Retinal pigment epithelial cell (primary cell): ENCODE measurements around the gene XG.

Experiments used
- DNase-seq: peaks from one replicate; pipeline ENCODE4 v3.0.0-alpha.2; 2010; ENCODE audit warnings: low read depth
- H3K4me3 ChIP-seq: 2 replicates; pipeline ENCODE4 v1.5.1; 2011; ENCODE audit warnings: mild to moderate bottlenecking, low read length, control low read depth, moderate library complexity
- TF ChIP-seq, protein P1 (sequence below): conservative IDR thresholded peaks from 2 replicates; pipeline ENCODE4 v1.5.1; 2011; ENCODE audit warnings: low read depth, low read length, control low read depth, inconsistent platforms

Gene XG

DNA sequence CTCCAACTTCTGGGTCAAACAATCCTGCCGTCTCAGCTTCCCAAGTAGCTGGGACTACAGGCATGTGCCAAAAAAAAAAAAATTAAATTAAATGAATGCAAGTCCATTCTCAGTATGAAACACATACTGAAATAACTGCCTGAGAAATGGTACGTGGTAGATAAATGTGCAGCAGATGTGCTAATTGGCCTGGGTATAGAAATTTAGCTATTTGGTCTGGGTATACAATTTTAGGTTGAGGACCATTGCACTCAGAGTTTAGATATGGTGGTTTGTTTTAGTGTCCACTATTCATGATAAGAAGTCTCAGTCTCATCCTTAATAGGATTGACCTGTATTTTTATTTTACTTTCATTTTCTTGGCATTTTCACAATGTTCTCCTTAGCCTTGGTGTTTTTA lies 86.1 kb downstream of the XG start:
- TF ChIP-seq, protein P1, sequence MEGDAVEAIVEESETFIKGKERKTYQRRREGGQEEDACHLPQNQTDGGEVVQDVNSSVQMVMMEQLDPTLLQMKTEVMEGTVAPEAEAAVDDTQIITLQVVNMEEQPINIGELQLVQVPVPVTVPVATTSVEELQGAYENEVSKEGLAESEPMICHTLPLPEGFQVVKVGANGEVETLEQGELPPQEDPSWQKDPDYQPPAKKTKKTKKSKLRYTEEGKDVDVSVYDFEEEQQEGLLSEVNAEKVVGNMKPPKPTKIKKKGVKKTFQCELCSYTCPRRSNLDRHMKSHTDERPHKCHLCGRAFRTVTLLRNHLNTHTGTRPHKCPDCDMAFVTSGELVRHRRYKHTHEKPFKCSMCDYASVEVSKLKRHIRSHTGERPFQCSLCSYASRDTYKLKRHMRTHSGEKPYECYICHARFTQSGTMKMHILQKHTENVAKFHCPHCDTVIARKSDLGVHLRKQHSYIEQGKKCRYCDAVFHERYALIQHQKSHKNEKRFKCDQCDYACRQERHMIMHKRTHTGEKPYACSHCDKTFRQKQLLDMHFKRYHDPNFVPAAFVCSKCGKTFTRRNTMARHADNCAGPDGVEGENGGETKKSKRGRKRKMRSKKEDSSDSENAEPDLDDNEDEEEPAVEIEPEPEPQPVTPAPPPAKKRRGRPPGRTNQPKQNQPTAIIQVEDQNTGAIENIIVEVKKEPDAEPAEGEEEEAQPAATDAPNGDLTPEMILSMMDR = no peak

DNA sequence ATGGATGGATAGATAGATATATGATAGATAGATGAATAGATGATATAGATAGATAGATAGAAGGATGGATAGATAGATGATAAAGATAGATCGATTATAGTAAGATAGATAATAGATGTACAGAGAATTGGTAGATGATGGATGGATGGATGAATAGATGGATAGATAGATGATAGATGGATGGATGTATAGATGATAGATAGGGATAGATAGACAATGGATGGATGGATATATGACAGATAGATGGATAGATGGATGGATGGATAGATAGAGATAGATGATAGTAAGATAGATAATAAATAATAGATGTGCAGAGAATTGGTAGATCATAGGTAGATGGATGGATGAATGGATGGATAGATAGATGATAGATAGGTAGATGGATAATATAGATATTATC lies 89.1 kb downstream of the XG start:
- TF ChIP-seq, protein P1 = no peak
- no peak for DNase-seq
- H3K4me3 ChIP-seq = no peak overlapping the region

More for the DNA sequence above, 86.1 kb downstream of the XG start:
- H3K4me3 ChIP-seq = no peak overlapping the region
- DNase-seq = no peak

DNA sequence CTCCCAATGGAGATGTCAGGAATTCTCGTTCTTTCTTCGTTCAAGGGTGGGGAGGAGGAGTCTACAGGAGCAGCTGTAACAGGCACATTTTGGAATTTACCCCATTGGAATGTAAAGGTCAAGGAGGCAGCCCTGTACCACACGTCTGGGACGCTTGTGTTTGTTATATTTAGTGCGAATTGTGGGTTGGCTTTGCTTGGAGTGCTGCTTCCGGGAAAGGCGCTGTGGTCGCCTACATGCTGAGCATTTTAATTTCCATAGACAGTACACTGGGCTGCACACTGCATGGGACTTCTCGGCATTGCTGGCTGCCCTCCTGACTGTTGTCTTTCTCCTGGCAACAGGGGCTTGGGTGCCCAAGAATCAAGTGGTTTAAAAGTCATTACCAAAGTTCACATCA lies 89.7 kb downstream of the XG start:
- TF ChIP-seq, protein P1 = no peak
- no peak for DNase-seq
- H3K4me3 ChIP-seq = no peak overlapping the region

DNA sequence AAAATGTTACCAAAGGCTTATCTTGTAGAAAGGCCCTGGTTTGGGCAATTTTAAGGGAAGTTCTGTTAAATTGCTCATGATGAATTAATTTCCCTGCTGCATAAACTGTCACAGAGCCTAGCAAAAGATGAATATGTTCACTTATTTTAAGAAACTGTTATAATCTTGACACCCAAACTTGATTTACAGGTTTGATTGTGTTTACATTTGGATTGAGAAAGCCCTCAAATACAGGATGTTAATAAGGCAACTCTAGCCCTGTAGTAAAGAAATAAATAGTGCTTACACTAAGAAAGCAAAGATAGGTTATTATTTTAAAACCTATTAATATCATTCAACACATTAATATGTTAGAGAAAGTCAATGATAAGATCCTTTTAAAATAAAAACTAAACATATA lies 95.2 kb downstream of the XG start:
- TF ChIP-seq, protein P1 = no peak
- no peak overlapping the region for H3K4me3 ChIP-seq
- no peak for DNase-seq

DNA sequence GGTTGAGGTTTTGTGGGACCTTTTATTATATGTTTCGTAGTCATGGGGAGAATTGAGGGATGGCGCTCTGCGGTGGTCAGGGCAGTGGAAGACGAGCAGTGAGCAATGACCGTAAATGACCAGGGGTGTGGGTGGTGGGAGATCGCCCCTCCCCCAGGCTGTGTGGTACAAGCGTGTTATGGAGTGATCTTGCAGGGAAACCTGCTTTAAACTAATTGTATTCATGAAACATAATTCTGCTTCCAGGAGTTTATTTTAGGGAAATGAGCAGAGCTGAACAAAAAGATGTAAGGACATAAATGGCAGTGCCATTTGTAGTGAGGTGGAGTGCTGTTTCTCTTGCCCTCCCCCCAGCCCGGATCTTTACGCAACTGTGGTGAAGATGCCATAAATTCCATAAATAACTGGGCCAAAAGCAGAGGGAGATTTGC lies 97.0 kb downstream of the XG start:
- DNase-seq = peak; percentile 56
- TF ChIP-seq, protein P1 = no peak
- peak overlapping the region; percentile 34 for H3K4me3 ChIP-seq

DNA sequence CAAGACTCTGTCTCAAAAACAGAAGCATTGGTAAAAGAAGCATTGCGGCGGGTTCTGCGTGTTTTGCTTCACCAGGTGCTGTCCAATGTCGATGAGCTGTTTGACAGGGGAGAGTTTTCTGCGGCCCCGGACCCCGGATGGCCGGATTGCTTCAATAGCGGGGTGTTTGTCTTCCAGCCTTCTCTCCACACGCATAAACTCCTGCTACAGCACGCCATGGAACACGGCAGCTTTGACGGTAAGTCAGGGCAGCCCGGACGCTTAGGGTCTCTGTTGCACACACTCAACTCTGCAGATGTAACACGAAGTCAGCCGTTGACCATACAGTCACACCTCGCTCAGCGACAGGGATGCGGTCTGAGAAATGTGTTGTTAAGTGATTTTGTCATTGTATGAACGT lies 103.1 kb downstream of the XG start:
- no peak overlapping the region for H3K4me3 ChIP-seq
- TF ChIP-seq, protein P1 = no peak
- no peak for DNase-seq

DNA sequence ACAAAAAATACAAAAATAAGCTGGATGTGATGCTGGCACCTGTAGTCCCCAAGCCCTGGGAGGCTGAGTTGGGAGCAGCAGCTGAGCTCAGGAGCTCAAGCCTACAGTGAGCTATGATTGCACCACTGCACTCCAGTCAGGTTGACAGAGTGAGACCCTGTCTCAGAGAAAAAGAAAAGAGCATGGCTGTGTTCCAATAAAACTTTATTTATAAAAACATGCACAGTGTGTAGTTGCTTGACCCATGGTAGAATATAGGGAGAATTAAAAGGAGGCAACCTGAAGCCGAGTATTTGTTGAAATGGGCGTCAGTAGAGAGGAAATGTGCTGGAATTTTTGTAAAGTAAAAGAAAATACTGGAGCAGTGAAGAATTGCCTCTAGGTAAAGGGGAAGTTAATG lies 103.9 kb downstream of the XG start:
- no peak for DNase-seq
- TF ChIP-seq, protein P1 = no peak
- no peak overlapping the region for H3K4me3 ChIP-seq
